GM21786 (cell line): ENCODE data around the gene XIRP2.

Source experiments
- ATAC-seq: cut with Tn5 transposase; IDR thresholded peaks from one replicate; pipeline ENCODE4 v1.9.1; 2021; ENCODE audit not compliant: unreplicated experiment

The XIRP2 gene

GRCh38 chr2:166888180-166888579 lies at the start of gene XIRP2:
XIRP2 (plus strand) TSS chr2:166888480; CDS start chr2:166903483, 15,003 bp downstream.
- no peak for ATAC-seq

- ATAC-seq, result no peak
These were observed 47.1 kb upstream of the XIRP2 start for GRCh38 chr2:166841152-166841551.

GRCh38 chr2:166841679-166842078 lies 46.6 kb upstream of the XIRP2 start:
- no peak for ATAC-seq

- no peak for ATAC-seq
These were observed 44.2 kb upstream of the XIRP2 start for GRCh38 chr2:166844111-166844510.

GRCh38 chr2:166862468-166863132 lies 25.7 kb upstream of the XIRP2 start:
- no peak for ATAC-seq

GRCh38 chr2:166867874-166868514 lies 20.3 kb upstream of the XIRP2 start:
- no peak for ATAC-seq

- no peak for ATAC-seq
These were observed 17.9 kb upstream of the XIRP2 start for GRCh38 chr2:166870346-166870745.

- no peak for ATAC-seq
These were observed 7.1 kb upstream of the XIRP2 start for GRCh38 chr2:166881177-166881576.

- ATAC-seq, result no peak
These were observed 5.4 kb upstream of the XIRP2 start for GRCh38 chr2:166882851-166883250.

GRCh38 chr2:166891727-166892126 lies 3.4 kb downstream of the XIRP2 start:
- no peak for ATAC-seq

- no peak for ATAC-seq
These were observed 4.1 kb downstream of the XIRP2 start for GRCh38 chr2:166892397-166892796.

- ATAC-seq, result no peak
These were observed 7.0 kb downstream of the XIRP2 start for GRCh38 chr2:166895243-166895642.

- ATAC-seq, result no peak
These were observed 9.4 kb downstream of the XIRP2 start for GRCh38 chr2:166897666-166898065.

GRCh38 chr2:166899676-166900075 lies 11.4 kb downstream of the XIRP2 start:
- ATAC-seq, result no peak

GRCh38 chr2:166900700-166901099 lies 12.4 kb downstream of the XIRP2 start:
- ATAC-seq, result no peak

GRCh38 chr2:166901336-166901735 lies 13.1 kb downstream of the XIRP2 start:
- no peak for ATAC-seq

- no peak for ATAC-seq
These were observed 28.7 kb downstream of the XIRP2 start for GRCh38 chr2:166916987-166917386.

- ATAC-seq, result no peak
These were observed 29.1 kb downstream of the XIRP2 start for GRCh38 chr2:166917415-166917814.

GRCh38 chr2:166921261-166921896 lies 33.1 kb downstream of the XIRP2 start:
- ATAC-seq, result no peak

GRCh38 chr2:166924967-166925366 lies 36.7 kb downstream of the XIRP2 start:
- ATAC-seq, result no peak

- no peak for ATAC-seq
These were observed 38.4 kb downstream of the XIRP2 start for GRCh38 chr2:166926657-166927056.

GRCh38 chr2:166932032-166932431 lies 43.8 kb downstream of the XIRP2 start:
- ATAC-seq, result no peak
